HL-60/S4 (cell line): ENCODE data around the gene LSAMP.
"Not testable (repeated sequence)": the region's sequence is repeated elsewhere in the genome, so short reads cannot be mapped to it uniquely, and the experiment has no call there.

Experiments
- in situ Hi-C: fragments of 300-500 bp; cut with MboI; formaldehyde crosslinking; loops from 2 replicates; pipeline ENCODE4 v1.14.3; 2022; ENCODE audit warnings: low sequenced_read_pairs

Gene LSAMP

GRCh38 chr3:116247605-116248004 is 197.7 kb downstream of the LSAMP start:
- in situ Hi-C loops: no loop called here

DNA sequence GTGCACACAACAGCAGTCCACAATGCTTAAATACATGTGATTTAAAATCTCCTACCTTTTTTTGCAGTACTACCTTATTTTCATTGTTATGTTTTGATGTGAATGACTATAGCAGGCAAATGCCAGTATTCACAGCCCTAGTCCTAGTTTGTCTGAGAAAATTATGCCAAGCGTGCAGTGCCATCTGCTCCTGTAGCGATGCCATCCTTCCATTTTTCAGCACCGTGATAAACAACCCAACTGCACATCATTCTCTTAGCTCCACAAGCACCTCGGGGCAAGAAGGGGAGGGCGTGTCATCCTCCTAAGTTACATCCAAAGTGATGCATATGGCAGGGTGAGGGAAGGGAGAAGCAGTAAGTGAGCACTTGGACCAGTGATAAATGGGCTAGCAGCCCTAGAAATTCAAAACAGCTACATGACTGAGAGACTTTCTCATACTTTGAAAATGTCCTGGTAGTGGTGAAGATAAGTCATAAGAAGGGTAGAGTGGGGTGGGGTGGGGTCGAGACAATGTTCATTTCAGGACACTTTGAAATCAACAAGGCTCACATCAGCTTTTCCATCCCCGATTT is 198.8 kb downstream of the LSAMP start:
- in situ Hi-C loops: no loop called here

GRCh38 chr3:116242825-116243224 is 202.5 kb downstream of the LSAMP start:
- in situ Hi-C loops: no loop called here

- in situ Hi-C loops: no loop called here
Observed at GRCh38 chr3:116241677-116242076, 203.6 kb downstream of the LSAMP start.

- in situ Hi-C loops: no loop called here
Observed at GRCh38 chr3:116240261-116240660, 205.0 kb downstream of the LSAMP start.

DNA sequence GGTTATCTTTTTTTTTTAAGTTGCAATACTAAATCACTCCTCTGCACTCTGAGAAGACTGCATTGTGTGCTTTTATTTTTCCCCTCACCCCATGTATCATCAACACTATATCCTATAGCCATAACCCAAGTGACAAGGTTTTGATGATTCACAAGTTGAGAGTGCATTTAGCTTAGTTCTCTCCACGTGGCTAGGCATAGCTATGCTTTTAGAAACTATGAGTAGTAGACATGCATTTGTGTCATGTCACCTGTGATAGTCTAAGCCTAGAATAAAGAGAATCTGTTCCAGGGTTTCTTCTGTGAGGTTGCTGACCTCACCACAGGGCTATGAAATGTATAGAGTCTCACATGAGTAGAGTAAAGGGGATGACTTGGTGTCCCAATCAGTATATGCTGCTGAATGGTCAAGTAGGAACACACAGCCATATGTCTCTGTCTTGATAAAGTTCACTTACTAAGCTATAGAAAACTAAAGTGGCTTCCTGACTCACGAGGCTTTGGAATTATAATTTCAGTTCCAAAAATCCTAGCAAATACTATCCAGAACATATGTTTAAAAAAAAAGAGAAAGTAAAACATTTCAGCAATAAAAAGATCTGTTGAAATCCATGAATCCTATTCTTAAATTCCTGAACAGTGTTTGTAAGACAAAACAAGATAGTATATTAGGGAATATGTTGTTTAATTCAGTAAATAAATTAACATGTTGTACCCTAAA is 206.3 kb downstream of the LSAMP start:
- in situ Hi-C loops: no loop called here

GRCh38 chr3:116233711-116234357 is 211.5 kb downstream of the LSAMP start:
- in situ Hi-C loops: no loop called here

DNA sequence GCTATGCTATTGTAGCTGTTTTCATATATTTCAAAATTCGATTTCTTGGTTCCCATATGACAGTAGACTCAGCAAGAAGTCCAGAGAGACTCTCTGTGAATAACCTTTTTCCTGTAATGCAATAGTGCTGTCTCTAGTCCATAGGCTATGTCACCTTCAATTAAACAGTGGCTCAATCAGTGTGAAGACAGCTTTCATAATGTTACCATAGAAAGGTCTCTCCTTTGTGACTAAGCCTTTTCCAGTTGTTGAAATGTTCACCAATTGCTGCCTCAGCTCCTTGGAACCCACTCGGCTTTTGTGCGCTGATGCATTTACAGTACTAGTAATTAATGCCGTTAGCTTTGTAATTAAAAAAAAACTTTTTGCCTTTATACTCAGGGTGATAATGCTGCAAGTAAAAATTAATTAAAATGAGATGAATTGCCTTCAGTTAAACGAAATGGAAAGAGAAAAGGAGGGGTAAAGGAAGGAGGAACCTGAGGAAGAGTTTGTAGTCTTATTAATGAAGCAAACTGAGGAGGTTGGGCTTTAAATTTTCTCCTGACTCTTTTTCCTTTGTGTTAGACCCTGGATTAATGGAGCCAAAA is 214.8 kb downstream of the LSAMP start:
- in situ Hi-C loops: no loop called here

- in situ Hi-C loops: no loop called here
Observed at GRCh38 chr3:116226266-116226665, 219.0 kb downstream of the LSAMP start.

DNA sequence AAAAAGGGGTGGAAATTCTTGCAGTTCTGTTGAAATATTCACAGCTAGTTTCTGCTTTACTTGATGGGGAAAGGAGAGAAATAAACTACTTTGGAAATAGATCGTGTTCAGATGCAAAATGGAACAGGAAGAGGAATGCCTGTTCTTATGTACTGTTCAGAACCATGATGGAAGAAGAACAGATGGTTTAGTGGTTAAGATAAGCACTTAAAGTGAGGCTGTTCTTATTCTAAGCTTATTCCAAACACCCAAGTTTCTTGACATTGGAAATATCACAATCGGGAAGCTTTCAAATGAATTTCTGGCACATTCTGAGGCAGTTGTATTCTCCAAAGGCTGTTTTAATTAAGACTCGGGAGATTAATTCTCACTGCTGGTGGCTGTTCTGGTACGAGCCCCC is 228.5 kb downstream of the LSAMP start:
- in situ Hi-C loops: no loop called here

DNA sequence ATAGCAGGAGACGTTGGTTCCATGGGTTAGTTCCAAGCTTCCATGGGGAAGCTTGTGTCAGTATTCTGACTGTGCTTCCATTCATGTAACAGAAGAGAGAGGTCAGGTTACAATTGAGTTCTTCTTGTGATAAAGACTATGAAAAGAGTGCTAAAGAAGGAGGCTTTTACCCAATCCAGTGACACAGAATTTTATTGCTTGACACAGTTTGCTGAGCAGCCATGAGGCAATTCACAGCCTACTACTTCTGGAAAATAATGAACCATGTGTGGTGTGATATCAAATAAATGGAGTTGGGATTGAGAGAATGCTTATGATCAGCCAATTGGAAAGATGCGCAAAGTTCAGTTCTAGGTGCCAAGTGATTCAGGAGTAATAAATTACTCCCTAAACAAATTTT is 233.4 kb downstream of the LSAMP start:
- in situ Hi-C loops: no loop called here

- in situ Hi-C loops: not testable (repeated sequence)
Observed at GRCh38 chr3:116208830-116209229, 236.5 kb downstream of the LSAMP start.

DNA sequence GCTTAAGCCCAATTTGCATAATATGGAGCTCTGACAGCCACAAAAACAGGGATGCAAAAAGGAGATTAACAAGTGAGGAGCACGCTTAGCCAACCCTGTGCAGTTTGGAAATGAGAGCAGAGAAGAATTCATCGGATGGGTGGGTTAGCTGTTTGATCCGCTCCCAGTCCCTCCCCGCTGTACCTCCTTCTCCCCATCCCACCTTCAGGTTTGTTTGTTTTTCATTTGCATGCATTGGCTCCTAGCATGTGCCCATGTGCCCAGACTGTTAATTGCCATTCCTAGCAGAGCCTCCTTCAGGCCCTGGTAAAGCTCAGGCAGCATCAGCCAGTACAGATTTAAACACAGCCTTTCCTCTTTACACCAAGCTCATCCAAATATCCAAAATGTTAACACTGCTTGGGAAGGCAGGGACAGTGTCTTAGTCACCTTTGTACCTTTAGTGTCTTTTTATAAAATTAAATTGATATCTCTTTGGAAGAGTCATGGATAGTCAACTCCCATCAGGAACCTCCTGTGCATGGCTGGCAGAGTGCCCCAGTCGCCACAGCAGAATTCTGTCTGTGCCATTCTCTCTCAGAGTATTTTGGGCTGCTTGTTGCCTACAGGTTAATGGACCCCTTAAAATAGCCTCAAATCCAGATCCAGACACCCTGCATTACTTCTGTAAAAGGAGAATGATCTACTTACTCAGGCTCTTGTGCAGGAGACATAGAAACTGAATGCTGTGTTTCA is 244.2 kb downstream of the LSAMP start:
- in situ Hi-C loops: no loop called here

- in situ Hi-C loops: no loop called here
Observed at GRCh38 chr3:116199063-116199462, 246.2 kb downstream of the LSAMP start.

DNA sequence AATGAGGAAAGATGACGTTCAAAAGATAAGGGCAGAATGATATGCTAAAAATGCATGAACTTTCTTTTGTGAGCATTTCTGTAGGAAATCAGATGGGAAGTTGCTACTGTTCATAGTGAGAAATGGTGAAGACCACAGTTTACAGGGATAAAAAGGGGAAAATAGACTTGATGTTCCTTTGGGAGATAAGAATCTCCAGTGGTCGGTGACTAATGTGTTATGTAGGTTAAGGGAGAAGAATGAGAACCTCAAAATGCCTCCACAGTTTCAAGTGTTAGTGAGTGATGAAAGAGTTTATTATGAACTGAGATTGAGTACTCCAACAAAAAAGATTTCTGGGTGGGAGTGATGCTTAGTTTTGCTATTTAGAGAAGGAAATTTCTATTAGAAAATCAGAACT is 247.2 kb downstream of the LSAMP start:
- in situ Hi-C loops: no loop called here

DNA sequence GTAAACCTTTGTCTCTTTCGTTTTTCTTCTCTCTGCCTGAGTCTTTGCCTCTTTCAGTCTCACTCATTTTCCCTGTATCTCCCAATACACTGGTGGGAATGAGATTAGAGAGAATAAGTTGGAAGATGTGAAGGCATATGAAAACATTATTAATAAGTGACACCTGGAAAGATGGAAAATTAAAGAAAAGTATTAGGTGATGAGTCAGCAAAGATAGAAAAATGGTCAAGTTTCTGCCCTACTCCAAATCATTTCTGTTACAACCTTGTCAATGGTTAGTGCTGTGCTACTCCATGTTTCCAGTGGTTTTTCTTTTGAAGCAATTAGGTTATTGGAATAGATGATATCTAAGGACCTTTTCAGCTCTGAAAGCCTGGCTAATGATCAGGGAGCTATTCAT is 252.8 kb downstream of the LSAMP start:
- in situ Hi-C loops: no loop called here

GRCh38 chr3:116191409-116191808 is 253.9 kb downstream of the LSAMP start:
- in situ Hi-C loops: no loop called here

- in situ Hi-C loops: no loop called here
Observed at GRCh38 chr3:116190095-116190494, 255.2 kb downstream of the LSAMP start.

- in situ Hi-C loops: no loop called here
Observed at GRCh38 chr3:116188231-116188785, 257.0 kb downstream of the LSAMP start.

DNA sequence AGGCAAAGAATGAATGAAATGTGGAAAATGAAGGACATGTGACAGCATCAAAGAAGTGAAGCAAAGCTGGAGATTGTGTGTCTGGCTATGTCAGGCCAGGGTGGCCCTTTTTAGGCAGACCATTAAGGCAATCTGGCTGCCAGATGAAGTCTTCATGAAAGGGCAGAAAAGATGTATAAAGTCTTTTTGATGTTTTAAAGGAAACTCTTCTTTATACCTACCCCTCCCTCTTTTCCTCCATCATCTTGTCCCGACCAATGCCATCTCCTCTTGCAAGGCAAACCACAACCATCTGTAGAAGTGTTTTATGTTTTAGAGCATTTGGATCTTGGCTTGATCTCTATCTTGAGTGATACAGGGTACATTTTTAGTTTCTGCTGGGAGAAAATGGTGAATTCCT is 259.2 kb downstream of the LSAMP start:
- in situ Hi-C loops: no loop called here

DNA sequence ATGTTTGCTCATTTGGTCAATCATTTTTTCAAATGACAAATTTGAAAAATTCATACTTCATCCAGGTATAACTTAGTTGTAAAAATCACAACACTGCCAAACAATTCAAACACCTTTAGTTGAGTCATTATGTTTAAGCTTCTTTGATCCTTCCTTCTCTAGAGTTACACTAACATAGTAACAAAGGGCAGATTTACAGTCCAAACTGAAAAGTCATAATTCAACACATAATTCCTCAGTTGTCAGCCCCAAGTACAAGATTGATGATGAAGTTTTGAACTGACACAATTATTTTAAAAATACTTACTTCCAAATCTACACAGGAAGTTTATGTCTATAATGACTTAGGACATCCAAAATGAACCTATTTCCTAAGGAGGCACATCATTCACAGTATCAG is 264.1 kb downstream of the LSAMP start:
- in situ Hi-C loops: no loop called here
